ENCODE data around the gene A4GALT.

GRCh38 chr22:42691440-42691839 is 29.2 kb downstream of the A4GALT start:
- TF ChIP-seq EZH2 (IDR thresholded peaks at IDR 0.05; ENCODE audit: insufficient read depth, poor library complexity, severe bottlenecking) (no peak), EZH2phosphoT487 (IDR thresholded peaks at IDR 0.05; ENCODE audit: insufficient read depth, low read depth) (no peak)
